K562 (cell line): ENCODE measurements around the gene GCN1. TPM values are rescaled to one million over a fixed set of nuclear protein-coding genes. Genes with fewer than 3 reads are reported as not detected.
A peak's percentile ranks its signal among the peaks of the same experiment; 100 is the strongest.

Experiments used
- ATAC-seq: fragments of 200-7000 bp; cut with Tn5 transposase; 3 replicates; pipeline ENCODE4 v1.9.1; 2020; ENCODE audit warnings: moderate library complexity
- BruUV-seq: library from RNA; stranded (reverse); fragments of 400-500 nt; replicated peaks from 2 replicates; lab custom pipeline; 2021; lab: Mats Ljungman, UMichigan
- CTCF ChIA-PET: fragments of 300-600 bp; formaldehyde crosslinking; extraction: SDS; loops from one replicate; lab custom pipeline; 2021; ENCODE audit warnings: low intra/inter-chr PET ratio; lab: Yijun Ruan, JAX
- POLR2A ChIA-PET: fragments of 300-600, 350-650 bp; sonication (Branson Sonifier 250); formaldehyde crosslinking; extraction: SDS; loops from one replicate; lab custom pipeline; 2021; ENCODE audit warnings: antibody characterized with exemption, inconsistent platforms; lab: Yijun Ruan, JAX
- DNase-seq, 4 experiments: peaks; one replicate each; pipeline versions ENCODE4 v3.0.0 to v3.0.0-alpha.2; 2011 to 2018; ENCODE audit warnings: low spot score in 3 of 4, mixed read lengths in 3 of 4; ENCODE audit errors: extremely low read depth in 1 of 4
- FAIRE-seq: peaks from 2 replicates; lab custom pipeline; 2011; peaks lifted over from hg19 to GRCh38; lab: Jason Lieb, UNC
- H2AFZ ChIP-seq: 2 replicates; pipeline ENCODE4 v1.6.0; 2011; ENCODE audit warnings: low read depth, low read length, control low read depth, inconsistent platforms
- H3K27ac ChIP-seq: fragments of 200-600 bp; 3 replicates; pipeline ENCODE4 v1.8.0; 2011; ENCODE audit warnings: low read depth, mild to moderate bottlenecking, control low read depth, inconsistent platforms, low read length, moderate library complexity, mixed read lengths; ENCODE audit errors: extremely low read depth
- H3K27me3 ChIP-seq, 2 experiments: fragments of 300-600 bp in 1 of 2; 2 replicates in 1 of 2; 3 replicates in 1 of 2; pipeline versions ENCODE4 v1.6.0 to v1.8.0; 2011; ENCODE audit warnings: inconsistent platforms in 2 of 2, low read length in 2 of 2, mild to moderate bottlenecking in 1 of 2, mixed read lengths in 1 of 2, moderate library complexity in 1 of 2; ENCODE audit not compliant: control insufficient read depth in 2 of 2, insufficient read depth in 2 of 2
- H3K36me3 ChIP-seq: fragments of 300-600 bp; 3 replicates; pipeline ENCODE4 v1.8.0; 2011; ENCODE audit warnings: mild to moderate bottlenecking, low read length, inconsistent platforms; ENCODE audit not compliant: control insufficient read depth, insufficient read depth
- H3K4me1 ChIP-seq, 2 experiments: fragments of 200-600 bp in 1 of 2; replicated peaks in 1 of 2; 2 replicates in 1 of 2; 3 replicates in 1 of 2; pipeline versions ENCODE4 v1.5.1 to v1.8.0; 2011; ENCODE audit warnings: inconsistent platforms in 2 of 2, low read length in 2 of 2, mild to moderate bottlenecking in 1 of 2, mixed read lengths in 1 of 2, moderate library complexity in 1 of 2; ENCODE audit not compliant: control insufficient read depth in 2 of 2, insufficient read depth in 2 of 2
- H3K4me2 ChIP-seq: 2 replicates; pipeline ENCODE4 v1.6.1; 2011; ENCODE audit warnings: low read length, control low read depth, inconsistent platforms, mixed read lengths; ENCODE audit not compliant: insufficient read depth
- H3K4me3 ChIP-seq: fragments of 200-600 bp; sonication (generic), shearing (Covaris generic); 2 replicates; pipeline ENCODE4 v1.5.1; 2016; ENCODE audit warnings: control low read depth, inconsistent platforms
- H3K79me2 ChIP-seq: fragments of 200-600 bp; 3 replicates; pipeline ENCODE4 v1.8.0; 2011; ENCODE audit warnings: low read length, inconsistent platforms; ENCODE audit not compliant: control insufficient read depth, insufficient read depth
- H3K9ac ChIP-seq, 2 experiments: 2 replicates each; pipeline versions ENCODE4 v1.6.0 to v1.6.1; 2011; ENCODE audit warnings: low read depth in 2 of 2, low read length in 2 of 2, control low read depth in 1 of 2, inconsistent platforms in 1 of 2, mild to moderate bottlenecking in 1 of 2, mixed read lengths in 1 of 2; ENCODE audit not compliant: insufficient read depth in 1 of 2
- H3K9me1 ChIP-seq: one replicate; pipeline ENCODE4 v1.6.0; 2011; ENCODE audit warnings: inconsistent platforms, mild to moderate bottlenecking, low read length, moderate library complexity; ENCODE audit not compliant: control insufficient read depth, insufficient read depth
- H3K9me3 ChIP-seq: replicated peaks from 2 replicates; pipeline ENCODE4 v1.5.1; 2011; ENCODE audit warnings: low read depth, low read length, inconsistent platforms; ENCODE audit not compliant: control insufficient read depth, insufficient read depth
- H4K20me1 ChIP-seq: replicated peaks from 2 replicates; pipeline ENCODE4 v1.6.1; 2011; ENCODE audit warnings: low read length, inconsistent platforms, mixed read lengths; ENCODE audit not compliant: control insufficient read depth, insufficient read depth
- BCLAF1 ChIP-seq, 2 experiments: fragments of 450-650 bp in 1 of 2; IDR thresholded peaks; 2 replicates each; pipeline ENCODE4 v1.6.1; 2011 to 2017; ENCODE audit warnings: low read depth in 2 of 2, antibody characterized with exemption in 1 of 2, borderline replicate concordance in 1 of 2, low read length in 1 of 2, mild to moderate bottlenecking in 1 of 2, mixed read lengths in 1 of 2; ENCODE audit not compliant: control insufficient read depth in 1 of 2
- CAMTA2 ChIP-seq: fragments of 250-450 bp; sonication (Bioruptor Pico); conservative IDR thresholded peaks from 2 replicates; pipeline ENCODE4 v1.5.1; 2022
- CHAMP1 ChIP-seq: fragments of 450-650 bp; IDR thresholded peaks from 2 replicates; pipeline ENCODE4 v1.6.1; 2016; ENCODE audit warnings: mild to moderate bottlenecking
- E2F6 ChIP-seq, 2 experiments: IDR thresholded peaks; 2 replicates each; pipeline ENCODE4 v1.6.1; 2011; ENCODE audit warnings: borderline replicate concordance in 1 of 2, control low read depth in 1 of 2, low read depth in 1 of 2, low read length in 1 of 2, mild to moderate bottlenecking in 1 of 2, mixed read lengths in 1 of 2, moderate library complexity in 1 of 2; ENCODE audit not compliant: insufficient read depth in 1 of 2, insufficient read length in 1 of 2, poor library complexity in 1 of 2, severe bottlenecking in 1 of 2; ENCODE audit errors: extremely low read depth in 1 of 2
- ELF4 ChIP-seq: fragments of 450-650 bp; formaldehyde crosslinking; IDR thresholded peaks from 2 replicates; pipeline ENCODE4 v1.4.0; 2022; ENCODE audit warnings: missing genetic modification characterization
- GATAD2A ChIP-seq: fragments of 450-650 bp; IDR thresholded peaks from 2 replicates; pipeline ENCODE4 v1.6.1; 2017
- KLF13 ChIP-seq: fragments of 450-650 bp; IDR thresholded peaks from 2 replicates; pipeline ENCODE4 v1.6.1; 2016; ENCODE audit warnings: missing genetic modification characterization, low read depth, mild to moderate bottlenecking, missing compliant biosample characterization, moderate library complexity, borderline replicate concordance
- MIER1 ChIP-seq: fragments of 450-650 bp; IDR thresholded peaks from 2 replicates; pipeline ENCODE4 v1.6.1; 2016; ENCODE audit warnings: antibody characterized with exemption, mild to moderate bottlenecking, low read depth
- RUNX1 ChIP-seq: sonication (generic); IDR thresholded peaks from 2 replicates; pipeline ENCODE4 v1.6.1; 2016; ENCODE audit warnings: antibody characterized with exemption, low read depth
- THRA ChIP-seq: fragments of 450-650 bp; IDR thresholded peaks from 2 replicates; pipeline ENCODE4 v1.6.1; 2017; ENCODE audit warnings: mild to moderate bottlenecking, moderate library complexity
- WHSC1 ChIP-seq: IDR thresholded peaks from one replicate; pipeline ENCODE4 v1.6.1; 2012; ENCODE audit warnings: low read length, control low read depth, inconsistent platforms
- ZNF140 ChIP-seq: fragments of 250-450 bp; sonication (Bioruptor Pico); IDR thresholded peaks from 2 replicates; pipeline ENCODE4 v1.8.0; 2021; ENCODE audit warnings: moderate library complexity, mild to moderate bottlenecking, inconsistent platforms
- WGBS: fragments of 100-300 bp; shearing (Covaris generic); methylation state at CpG from one replicate; pipeline ENCODE4 v1.1.6; 2016; ENCODE audit warnings: low coverage, mixed read lengths; ENCODE audit not compliant: insufficient coverage; ENCODE audit errors: missing lambda C conversion rate; 5-methylcytosine and 5-hydroxymethylcytosine counted together
- in situ Hi-C: fragments of 300-500 bp; cut with MboI; formaldehyde crosslinking; loops from 4 replicates; pipeline ENCODE4 v1.15.0; 2018; ENCODE audit warnings: inconsistent platforms, mixed read lengths
- intact Hi-C: fragments of 100-400 bp; cut with micrococcal nuclease; formaldehyde crosslinking; loops from 2 replicates; pipeline ENCODE4 v1.14.2; 2022
- polyA plus RNA-seq, 8 experiments: library from polyadenylated mRNA; depleted of rRNA in 4 of 8; stranded (reverse) in 5 of 8; unstranded in 3 of 8; fragments of >200 nt; fragmentation: Nextera tagmentation in 2 of 8; fragmentation: Illumina TruSeq in 1 of 8; extraction: Ambion mirVana in 2 of 8; extraction: Trizol in 1 of 8; gene quantifications; 2 replicates each; pipeline versions ENCODE4 v1.2.1 to v1.2.3, GENCODE V29; 2011 to 2014; ENCODE audit warnings: inconsistent platforms in 1 of 8, missing spikeins in 1 of 8
- total RNA-seq, 7 experiments: library from RNA; depleted of rRNA in 6 of 7; stranded (reverse); fragments of >200 nt in 6 of 7; fragmentation: Illumina TruSeq in 2 of 7; extraction: Trizol in 2 of 7; gene quantifications; 2 replicates each; pipeline versions ENCODE4 v1.2.1 to v1.2.3, GENCODE V29; 2011 to 2021; ENCODE audit warnings: low replicate concordance in 1 of 7

Gene GCN1
- total and polyA plus RNA-seq, 9 of the 15 experiments (the other 6 are each of a cell fraction or from before 2014, with no cell fraction given): 11.9 to 190 (median 51.7) TPM

- no peak overlapping the region for H3K4me2 ChIP-seq
- no peak for ATAC-seq
- H3K9me1 ChIP-seq: peaks cover 10% of the 10 kb centered on the region
- H3K79me2 ChIP-seq: peaks cover 37% of the 10 kb centered on the region
- FAIRE-seq: no peak
- ChIA-PET POLR2A (interaction anchor here (1.1 to 7.1 kb wide), 6 partner anchors 10 to 54 kb away, joined by 4 to 98 read pairs (median 18); partner anchors contain the start of genes RNU4-1, RNU4-2 and RPLP0), CTCF (no interaction called here)
- H3K9me3 ChIP-seq: no peaks in the 10 kb centered on the region
- no TSS peak for BruUV-seq
- TF ChIP-seq ZNF140 (CRISPR knock-in tag): no peak
- no peak for TF ChIP-seq CHAMP1
- no peak for TF ChIP-seq E2F6 (IDR thresholded peaks at IDR 0.05; ENCODE audit: borderline replicate concordance in 1 of 2, extremely low read depth in 1 of 2, insufficient read depth in 1 of 2, insufficient read length in 1 of 2, low read depth in 1 of 2, low read length in 1 of 2, poor library complexity in 1 of 2, severe bottlenecking in 1 of 2)
- TF ChIP-seq BCLAF1 (IDR thresholded peaks at IDR 0.05; ENCODE audit: borderline replicate concordance in 1 of 2, control insufficient read depth in 1 of 2, low read depth in 2 of 2, low read length in 1 of 2): no peak
- no peak for TF ChIP-seq MIER1
- TF ChIP-seq THRA: no peak
- TF ChIP-seq WHSC1: no peak
- TF ChIP-seq ELF4: no peak
- no peak for TF ChIP-seq GATAD2A
- no peak for TF ChIP-seq RUNX1
- no peak for TF ChIP-seq KLF13 (tag)
- TF ChIP-seq CAMTA2 (CRISPR knock-in tag): no peak
- H4K20me1 ChIP-seq: peaks cover 38% of the 10 kb centered on the region
- WGBS: 74% methylated on average over 13 of the region's 13 CpGs
- no peak overlapping the region for H2AFZ ChIP-seq
- H3K4me1 ChIP-seq: peaks cover 51 to 59% of the 10 kb centered on the region in 2 experiments
- H3K9ac ChIP-seq: peak overlapping the region in 1 of 2 experiments; percentile 31; a peak in 2 of 4 replicates
- in situ Hi-C loops (no loop called here), intact Hi-C loops (no loop called here)
- no peak for DNase-seq
- H3K36me3 ChIP-seq: peaks cover 5% of the 10 kb centered on the region; the same call in 1 of the 3 replicates
- no peaks in the 10 kb centered on the region for H3K27me3 ChIP-seq
- no peak overlapping the region for H3K27ac ChIP-seq
- no peak overlapping the region for H3K4me3 ChIP-seq
Measured at GRCh38 chr12:120237360-120238171, 43.1 kb upstream of the GCN1 start.
